ENCODE measurements around the gene PRAMEF11.
"Not testable (repeated sequence)": the region's sequence is repeated elsewhere in the genome, so short reads cannot be mapped to it uniquely, and the experiment has no call there.

PRAMEF11 gene

GRCh38 chr1:12831310-12831709 is at the start of gene PRAMEF11:
Gene PRAMEF11, minus strand, starts transcription at chr1:12831410. Its CDS starts 2,621 bp downstream, at chr1:12828789.
- in situ Hi-C loops (cut with HindIII; ENCODE audit: low sequenced_read_pairs): not testable (repeated sequence)

GRCh38 chr1:12878453-12878852 is 47.2 kb upstream of the PRAMEF11 start:
- in situ Hi-C loops (cut with HindIII; ENCODE audit: low sequenced_read_pairs): not testable (repeated sequence)

- in situ Hi-C loops (cut with HindIII; ENCODE audit: low sequenced_read_pairs): not testable (repeated sequence)
Observed at GRCh38 chr1:12863131-12863880, 32.1 kb upstream of the PRAMEF11 start.

- in situ Hi-C loops (cut with HindIII; ENCODE audit: low sequenced_read_pairs): not testable (repeated sequence)
Observed at GRCh38 chr1:12856786-12857185, 25.6 kb upstream of the PRAMEF11 start, which contains the start of gene PRAMEF2. Gene PRAMEF2, plus strand, starts transcription at chr1:12857086. Its CDS starts 1,924 bp downstream, at chr1:12859010.

GRCh38 chr1:12851779-12852178 is 20.6 kb upstream of the PRAMEF11 start:
- in situ Hi-C loops (cut with HindIII; ENCODE audit: low sequenced_read_pairs): no loop called here

GRCh38 chr1:12848620-12849019 is 17.4 kb upstream of the PRAMEF11 start, which contains the start of gene HNRNPCL1:
Gene HNRNPCL1, minus strand, starts transcription at chr1:12848720. Its CDS starts 431 bp downstream, at chr1:12848289.
- in situ Hi-C loops (cut with HindIII; ENCODE audit: low sequenced_read_pairs): not testable (repeated sequence)

GRCh38 chr1:12833251-12833650 is 2.0 kb upstream of the PRAMEF11 start:
- in situ Hi-C loops (cut with HindIII; ENCODE audit: low sequenced_read_pairs): not testable (repeated sequence)

GRCh38 chr1:12819061-12819460 is 12.1 kb downstream of the PRAMEF11 start:
- in situ Hi-C loops (cut with HindIII; ENCODE audit: low sequenced_read_pairs): not testable (repeated sequence)

GRCh38 chr1:12811409-12811784 is 19.8 kb downstream of the PRAMEF11 start:
- in situ Hi-C loops (cut with HindIII; ENCODE audit: low sequenced_read_pairs): no loop called here

- in situ Hi-C loops (cut with HindIII; ENCODE audit: low sequenced_read_pairs): no loop called here
Observed at GRCh38 chr1:12810691-12811408, 20.4 kb downstream of the PRAMEF11 start.

GRCh38 chr1:12809933-12810332 is 21.3 kb downstream of the PRAMEF11 start:
- in situ Hi-C loops (cut with HindIII; ENCODE audit: low sequenced_read_pairs): no loop called here

GRCh38 chr1:12799730-12800129 is 31.5 kb downstream of the PRAMEF11 start:
- in situ Hi-C loops (cut with HindIII; ENCODE audit: low sequenced_read_pairs): no loop called here

- in situ Hi-C loops (cut with HindIII; ENCODE audit: low sequenced_read_pairs): no loop called here
Observed at GRCh38 chr1:12798911-12799310, 32.3 kb downstream of the PRAMEF11 start.

GRCh38 chr1:12791097-12791496 is 40.1 kb downstream of the PRAMEF11 start, which contains the start of gene PRAMEF1:
Gene PRAMEF1, plus strand, starts transcription at chr1:12791397. Its CDS starts 1,831 bp downstream, at chr1:12793228.
- in situ Hi-C loops (cut with HindIII; ENCODE audit: low sequenced_read_pairs): not testable (repeated sequence)

- in situ Hi-C loops (cut with HindIII; ENCODE audit: low sequenced_read_pairs): not testable (repeated sequence)
Observed at GRCh38 chr1:12784729-12785128, 46.5 kb downstream of the PRAMEF11 start.

GRCh38 chr1:12783783-12784182 is 47.4 kb downstream of the PRAMEF11 start:
- in situ Hi-C loops (cut with HindIII; ENCODE audit: low sequenced_read_pairs): not testable (repeated sequence)

- in situ Hi-C loops (cut with HindIII; ENCODE audit: low sequenced_read_pairs): not testable (repeated sequence)
Observed at GRCh38 chr1:12781488-12781887, 49.7 kb downstream of the PRAMEF11 start.

GRCh38 chr1:12778907-12779306 is 52.3 kb downstream of the PRAMEF11 start:
- in situ Hi-C loops (cut with HindIII; ENCODE audit: low sequenced_read_pairs): no loop called here

GRCh38 chr1:12778061-12778460 is 53.1 kb downstream of the PRAMEF11 start:
- in situ Hi-C loops (cut with HindIII; ENCODE audit: low sequenced_read_pairs): no loop called here

- in situ Hi-C loops (cut with HindIII; ENCODE audit: low sequenced_read_pairs): no loop called here
Observed at GRCh38 chr1:12776801-12777557, 54.2 kb downstream of the PRAMEF11 start.

GRCh38 chr1:12775443-12775842 is 55.8 kb downstream of the PRAMEF11 start:
- in situ Hi-C loops (cut with HindIII; ENCODE audit: low sequenced_read_pairs): no loop called here
